HG03460 (cell line): ENCODE results near the gene FAM174A.

Experiments
- ATAC-seq: cut with Tn5 transposase; IDR thresholded peaks from one replicate; pipeline ENCODE4 v1.9.1; 2021; ENCODE audit not compliant: unreplicated experiment

The FAM174A gene

GRCh38 chr5:100535060-100536005, at the start of gene FAM174A:
TSS of gene FAM174A (plus strand) at chr5:100535374. CDS start at chr5:100535531, 157 bp downstream.
- ATAC-seq = peak; percentile 98

- no peak for ATAC-seq
Measured at GRCh38 chr5:100493996-100494395, 41.2 kb upstream of the FAM174A start.

- ATAC-seq = no peak
Measured at GRCh38 chr5:100496296-100496695, 38.9 kb upstream of the FAM174A start.

- no peak for ATAC-seq
Measured at GRCh38 chr5:100502684-100503083, 32.5 kb upstream of the FAM174A start.

- ATAC-seq = no peak
Measured at GRCh38 chr5:100505984-100506670, 29.0 kb upstream of the FAM174A start.

- peak; percentile 59 for ATAC-seq
Measured at GRCh38 chr5:100516285-100516684, 18.9 kb upstream of the FAM174A start.

GRCh38 chr5:100517301-100517974, 17.7 kb upstream of the FAM174A start:
- no peak for ATAC-seq

- no peak for ATAC-seq
Measured at GRCh38 chr5:100518377-100518776, 16.8 kb upstream of the FAM174A start.

- peak; percentile 52 for ATAC-seq
Measured at GRCh38 chr5:100519075-100519474, 16.1 kb upstream of the FAM174A start.

GRCh38 chr5:100520348-100520747, 14.8 kb upstream of the FAM174A start:
- ATAC-seq = no peak

GRCh38 chr5:100537946-100538345, 2.8 kb downstream of the FAM174A start:
- no peak for ATAC-seq

GRCh38 chr5:100539519-100539918, 4.3 kb downstream of the FAM174A start:
- no peak for ATAC-seq

GRCh38 chr5:100542086-100542485, 6.9 kb downstream of the FAM174A start:
- no peak for ATAC-seq

GRCh38 chr5:100546001-100546400, 10.8 kb downstream of the FAM174A start:
- ATAC-seq = no peak

- ATAC-seq = peak; percentile 92
Measured at GRCh38 chr5:100550531-100551051, 15.4 kb downstream of the FAM174A start.

- ATAC-seq = no peak
Measured at GRCh38 chr5:100551183-100551582, 16.0 kb downstream of the FAM174A start.

GRCh38 chr5:100553209-100553608, 18.0 kb downstream of the FAM174A start:
- ATAC-seq = no peak

- no peak for ATAC-seq
Measured at GRCh38 chr5:100560860-100561259, 25.7 kb downstream of the FAM174A start.

GRCh38 chr5:100562821-100563220, 27.6 kb downstream of the FAM174A start:
- ATAC-seq = no peak

GRCh38 chr5:100566382-100567141, 31.4 kb downstream of the FAM174A start:
- ATAC-seq = no peak
